Measurements from ENCODE around the gene SOCS1.

Gene SOCS1

GRCh38 chr16:11262915-11263314 lies 6.9 kb upstream of the SOCS1 start:
- no peak for DNase-seq (ENCODE audit: low read depth, low spot score)

GRCh38 chr16:11260596-11260966 lies 4.6 kb upstream of the SOCS1 start:
- DNase-seq (ENCODE audit: low read depth, low spot score), result no peak

- no peak for DNase-seq (ENCODE audit: low read depth, low spot score)
Observed at GRCh38 chr16:11259655-11260595, 3.9 kb upstream of the SOCS1 start.

GRCh38 chr16:11258553-11259492 lies 2.8 kb upstream of the SOCS1 start:
- no peak for DNase-seq (ENCODE audit: low read depth, low spot score)

- DNase-seq (ENCODE audit: low read depth, low spot score), result no peak
Observed at GRCh38 chr16:11257131-11257938, 1.3 kb upstream of the SOCS1 start.

- DNase-seq (ENCODE audit: low read depth, low spot score), result no peak
Observed at GRCh38 chr16:11256661-11257130, 692 bp upstream of the SOCS1 start.

GRCh38 chr16:11254913-11255736 lies 879 bp downstream of the SOCS1 start:
- DNase-seq (ENCODE audit: low read depth, low spot score), result no peak

- no peak for DNase-seq (ENCODE audit: low read depth, low spot score)
Observed at GRCh38 chr16:11253995-11254912, 1.8 kb downstream of the SOCS1 start.

GRCh38 chr16:11253009-11253994 lies 2.7 kb downstream of the SOCS1 start:
- no peak for DNase-seq (ENCODE audit: low read depth, low spot score)

- no peak for DNase-seq (ENCODE audit: low read depth, low spot score)
Observed at GRCh38 chr16:11252482-11252931, 3.5 kb downstream of the SOCS1 start.

GRCh38 chr16:11251525-11252481 lies 4.2 kb downstream of the SOCS1 start:
- DNase-seq (ENCODE audit: low read depth, low spot score), result no peak

- DNase-seq (ENCODE audit: low read depth, low spot score), result no peak
Observed at GRCh38 chr16:11250786-11251524, 5.0 kb downstream of the SOCS1 start.

GRCh38 chr16:11250091-11250785 lies 5.8 kb downstream of the SOCS1 start:
- DNase-seq (ENCODE audit: low read depth, low spot score), result no peak

- DNase-seq (ENCODE audit: low read depth, low spot score), result no peak
Observed at GRCh38 chr16:11249233-11250061, 6.6 kb downstream of the SOCS1 start.

- DNase-seq (ENCODE audit: low read depth, low spot score), result no peak
Observed at GRCh38 chr16:11248133-11248532, 7.9 kb downstream of the SOCS1 start.
